ENCODE measurements around the gene NCAM2. TPM values are rescaled to one million over a fixed set of nuclear protein-coding genes. Genes with fewer than 3 reads are reported as not detected.

The NCAM2 gene
- total and polyA plus RNA-seq, 2 of the 4 experiments (the other 2 are of a cell fraction), result 2.7 to 5.0 TPM

DNA sequence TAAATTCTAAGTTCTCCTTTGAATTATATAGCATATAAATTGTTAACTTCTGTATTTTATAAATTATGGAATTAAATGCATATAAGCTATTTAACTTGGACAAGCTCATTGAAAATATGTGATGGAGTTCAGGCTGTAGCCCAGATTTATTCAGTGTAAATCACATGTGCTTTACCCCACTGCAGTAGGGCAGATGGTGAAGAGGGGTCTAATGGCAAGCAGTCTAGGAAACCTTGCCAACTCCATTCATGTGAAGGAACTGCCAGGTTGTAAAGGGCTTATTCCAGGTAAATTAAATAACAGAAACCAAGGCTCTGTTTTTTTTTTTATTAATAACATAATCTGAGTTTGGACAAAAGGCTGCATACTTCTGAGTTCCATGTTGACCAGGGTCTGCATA is 243.2 kb downstream of the NCAM2 start:
- Histone ChIP-seq H2BK5ac (ENCODE audit: low read depth, low read length, poor library complexity, severe bottlenecking) (no peak overlapping the region), H3K18ac (ENCODE audit: low read depth, low read length) (no peak overlapping the region), H3K27ac (ENCODE audit: insufficient read depth, low read length) (no peak overlapping the region), H2AK9ac (replicated peaks; ENCODE audit: low read depth, low read length, poor library complexity) (no peak overlapping the region), H4K91ac (ENCODE audit: insufficient read depth, low read depth, low read length) (no peak overlapping the region), H3K4me1 (ENCODE audit: control insufficient read depth, insufficient read depth, low read length) (peaks cover 2% of the 10 kb centered on the region; the same call in 1 of the 2 replicates), H3K9ac (ENCODE audit: low read depth, low read length) (no peak overlapping the region), H3K36me3 (ENCODE audit: control insufficient read depth, insufficient read depth, low read length) (no peaks in the 10 kb centered on the region), H2BK15ac (ENCODE audit: low read depth, low read length) (no peak overlapping the region), H4K20me1 (ENCODE audit: insufficient read depth, low read length) (no peaks in the 10 kb centered on the region), H4K8ac (ENCODE audit: low read depth in 2 of 2, low read length in 2 of 2) (no peak overlapping the region), H3K27me3 (ENCODE audit: control insufficient read depth, insufficient read depth, low read length) (no peaks in the 10 kb centered on the region), H3K56ac (ENCODE audit: extremely low read depth, insufficient read depth, low read length) (no peak overlapping the region), H2BK20ac (ENCODE audit: low read depth, low read length) (no peak overlapping the region), H3K79me1 (ENCODE audit: low read depth in 1 of 2, low read length in 2 of 2) (no peaks in the 10 kb centered on the region), H2AK5ac (ENCODE audit: low read depth, low read length) (no peak overlapping the region), H3K9me1 (ENCODE audit: insufficient read depth, low read length) (no peaks in the 10 kb centered on the region), H3K4me2 (ENCODE audit: low read depth, low read length) (no peak overlapping the region), H3K9me3 (ENCODE audit: control insufficient read depth, insufficient read depth, low read length) (no peaks in the 10 kb centered on the region), H2BK120ac (ENCODE audit: low read depth, low read length) (no peak overlapping the region), H3K14ac (replicated peaks; ENCODE audit: low read depth, low read length) (no peak overlapping the region), H4K5ac (ENCODE audit: low read depth, low read length) (no peak overlapping the region), H3K4me3 (ENCODE audit: insufficient read depth, low read depth, low read length) (no peak overlapping the region), H3K4ac (ENCODE audit: low read depth, low read length) (no peak overlapping the region), H3K23ac (ENCODE audit: low read depth, low read length) (no peak overlapping the region), H2AFZ (replicated peaks; ENCODE audit: low read length, poor library complexity) (no peak overlapping the region)
- intact Hi-C loops (cut with micrococcal nuclease), result no loop called here
- DNase-seq (no peak), ATAC-seq (ENCODE audit: low read depth) (no peak)
- in situ Hi-C loops (cut with MboI; ENCODE audit: low sequenced_read_pairs), result loop anchor here (25.0 kb wide), 2 partner anchors 446 to 1546 kb away; no protein-coding TSS in a partner anchor
- CTCF ChIA-PET, result no interaction called here
- dilution Hi-C loops (cut with HindIII; ENCODE audit: low sequenced_read_pairs, unreplicated experiment), result no loop called here
- BruUV-seq (replicated peaks), result no TSS peak
- POLR2A ChIA-PET (ENCODE audit: unreplicated experiment), result no interaction called here
- TF ChIP-seq BHLHE40 (IDR thresholded peaks at IDR 0.05; ENCODE audit: low read depth, low read length), result no peak
- no peak for TF ChIP-seq RCOR1 (IDR thresholded peaks at IDR 0.05; ENCODE audit: insufficient replicate concordance, low read length)
- no peak for TF ChIP-seq USF2 (IDR thresholded peaks at IDR 0.05; ENCODE audit: low read depth, low read length)
- no peak for TF ChIP-seq POLR2A (IDR thresholded peaks at IDR 0.05; ENCODE audit: low read depth, low read length)
- TF ChIP-seq SMC3 (IDR thresholded peaks at IDR 0.05; ENCODE audit: low read depth, low read length), result no peak
- no peak for TF ChIP-seq CEBPB (IDR thresholded peaks at IDR 0.05; ENCODE audit: low read depth, low read length)
- TF ChIP-seq MAZ (IDR thresholded peaks at IDR 0.05; ENCODE audit: borderline replicate concordance, low read depth, low read length), result no peak
- TF ChIP-seq RFX5 (IDR thresholded peaks at IDR 0.05; ENCODE audit: low read depth, low read length), result no peak
- TF ChIP-seq MAFK (IDR thresholded peaks at IDR 0.05; ENCODE audit: low read depth, low read length), result no peak
- no peak for TF ChIP-seq FOS (IDR thresholded peaks at IDR 0.05; ENCODE audit: low read depth, low read length)
